WERI-Rb-1 (cell line): ENCODE results near the gene LRTM2.

Experiments
- DNase-seq: peaks from one replicate; pipeline ENCODE4 v3.0.0-alpha.2; 2020
- H3K27ac ChIP-seq: fragments of 250-450 bp; sonication (Bioruptor Pico); 2 replicates; pipeline ENCODE4 v1.5.1; 2020; ENCODE audit warnings: mild to moderate bottlenecking, moderate library complexity
- H3K27me3 ChIP-seq: fragments of 250-450 bp; sonication (Bioruptor Pico); 2 replicates; pipeline ENCODE4 v1.5.1; 2021; ENCODE audit warnings: mild to moderate bottlenecking, low read depth, moderate library complexity; ENCODE audit not compliant: insufficient read depth, severe bottlenecking
- H3K36me3 ChIP-seq: fragments of 250-450 bp; sonication (Bioruptor Pico); 2 replicates; pipeline ENCODE4 v1.5.1; 2020; ENCODE audit warnings: mild to moderate bottlenecking, moderate library complexity
- H3K4me3 ChIP-seq: 2 replicates; pipeline ENCODE4 v1.5.1; 2011; ENCODE audit warnings: low read depth, mild to moderate bottlenecking, control low read depth, low read length
- H3K9me3 ChIP-seq: fragments of 250-450 bp; sonication (Bioruptor Pico); 2 replicates; pipeline ENCODE4 v1.5.1; 2021; ENCODE audit warnings: mild to moderate bottlenecking, moderate library complexity; ENCODE audit not compliant: severe bottlenecking
- CTCF ChIP-seq: IDR thresholded peaks from 2 replicates; pipeline ENCODE4 v1.5.1; 2011; ENCODE audit warnings: low read depth, mild to moderate bottlenecking, control low read depth, inconsistent platforms, low read length

The LRTM2 gene

GRCh38 chr12:1809591-1810190, 10.7 kb upstream of the LRTM2 start:
- no peaks in the 10 kb centered on the region for H3K36me3 ChIP-seq
- no peaks in the 10 kb centered on the region for H3K27me3 ChIP-seq
- TF ChIP-seq CTCF: no peak
- H3K4me3 ChIP-seq: no peak overlapping the region
- no peaks in the 10 kb centered on the region for H3K9me3 ChIP-seq
- H3K27ac ChIP-seq: no peak overlapping the region
- no peak for DNase-seq

GRCh38 chr12:1810201-1810930, 10.0 kb upstream of the LRTM2 start:
- Histone ChIP-seq H3K9me3 (no peaks in the 10 kb centered on the region), H3K36me3 (no peaks in the 10 kb centered on the region), H3K4me3 (no peak overlapping the region), H3K27me3 (no peaks in the 10 kb centered on the region), H3K27ac (no peak overlapping the region)
- no peak for TF ChIP-seq CTCF
- no peak for DNase-seq

- no peak overlapping the region for H3K4me3 ChIP-seq
Measured at GRCh38 chr12:1810931-1811280, 9.5 kb upstream of the LRTM2 start.

GRCh38 chr12:1811281-1811947, 9.0 kb upstream of the LRTM2 start:
- no peaks in the 10 kb centered on the region for H3K9me3 ChIP-seq
- no peak for TF ChIP-seq CTCF
- DNase-seq: no peak
- H3K27me3 ChIP-seq: no peaks in the 10 kb centered on the region
- H3K4me3 ChIP-seq: no peak overlapping the region
- no peaks in the 10 kb centered on the region for H3K36me3 ChIP-seq
- H3K27ac ChIP-seq: no peak overlapping the region

More at GRCh38 chr12:1810931-1811280, 9.5 kb upstream of the LRTM2 start:
- no peaks in the 10 kb centered on the region for H3K27me3 ChIP-seq
- no peak for TF ChIP-seq CTCF
- no peaks in the 10 kb centered on the region for H3K9me3 ChIP-seq
- DNase-seq: no peak
- no peaks in the 10 kb centered on the region for H3K36me3 ChIP-seq
- H3K27ac ChIP-seq: no peak overlapping the region

- no peak for DNase-seq
- H3K9me3 ChIP-seq: no peaks in the 10 kb centered on the region
- no peak overlapping the region for H3K4me3 ChIP-seq
- H3K27ac ChIP-seq: no peak overlapping the region
- TF ChIP-seq CTCF: no peak
- no peaks in the 10 kb centered on the region for H3K27me3 ChIP-seq
- no peaks in the 10 kb centered on the region for H3K36me3 ChIP-seq
Measured at GRCh38 chr12:1811948-1812291, 8.4 kb upstream of the LRTM2 start.
